Astrocyte (in vitro differentiated cells and primary cell): Measurements from ENCODE around the gene EEF1AKMT3.

Source experiments
- EZH2 ChIP-seq: IDR thresholded peaks from 2 replicates; pipeline ENCODE4 v1.6.1; 2012; ENCODE audit warnings: mild to moderate bottlenecking, low read length, inconsistent platforms; ENCODE audit not compliant: insufficient read depth
- TF ChIP-seq, protein P1 (sequence below): IDR thresholded peaks from 2 replicates; pipeline ENCODE4 v1.5.1; 2011; ENCODE audit warnings: low read depth, mild to moderate bottlenecking, inconsistent platforms, low read length, moderate library complexity; ENCODE audit not compliant: insufficient read depth

- TF ChIP-seq, protein P1, sequence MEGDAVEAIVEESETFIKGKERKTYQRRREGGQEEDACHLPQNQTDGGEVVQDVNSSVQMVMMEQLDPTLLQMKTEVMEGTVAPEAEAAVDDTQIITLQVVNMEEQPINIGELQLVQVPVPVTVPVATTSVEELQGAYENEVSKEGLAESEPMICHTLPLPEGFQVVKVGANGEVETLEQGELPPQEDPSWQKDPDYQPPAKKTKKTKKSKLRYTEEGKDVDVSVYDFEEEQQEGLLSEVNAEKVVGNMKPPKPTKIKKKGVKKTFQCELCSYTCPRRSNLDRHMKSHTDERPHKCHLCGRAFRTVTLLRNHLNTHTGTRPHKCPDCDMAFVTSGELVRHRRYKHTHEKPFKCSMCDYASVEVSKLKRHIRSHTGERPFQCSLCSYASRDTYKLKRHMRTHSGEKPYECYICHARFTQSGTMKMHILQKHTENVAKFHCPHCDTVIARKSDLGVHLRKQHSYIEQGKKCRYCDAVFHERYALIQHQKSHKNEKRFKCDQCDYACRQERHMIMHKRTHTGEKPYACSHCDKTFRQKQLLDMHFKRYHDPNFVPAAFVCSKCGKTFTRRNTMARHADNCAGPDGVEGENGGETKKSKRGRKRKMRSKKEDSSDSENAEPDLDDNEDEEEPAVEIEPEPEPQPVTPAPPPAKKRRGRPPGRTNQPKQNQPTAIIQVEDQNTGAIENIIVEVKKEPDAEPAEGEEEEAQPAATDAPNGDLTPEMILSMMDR: no peak
- no peak for TF ChIP-seq EZH2
Observed at GRCh38 chr12:57743769-57744168, 28.6 kb upstream of the EEF1AKMT3 start.
